Globus pallidus (tissue), 1 donor: ENCODE results near the gene AK1.
A peak's percentile ranks its signal among the peaks of the same experiment; 100 is the strongest.

Experiments used
- DNase-seq: peaks from one replicate; pipeline ENCODE4 v3.0.0-alpha.2; 2015; ENCODE audit warnings: low spot score

The AK1 gene

DNA sequence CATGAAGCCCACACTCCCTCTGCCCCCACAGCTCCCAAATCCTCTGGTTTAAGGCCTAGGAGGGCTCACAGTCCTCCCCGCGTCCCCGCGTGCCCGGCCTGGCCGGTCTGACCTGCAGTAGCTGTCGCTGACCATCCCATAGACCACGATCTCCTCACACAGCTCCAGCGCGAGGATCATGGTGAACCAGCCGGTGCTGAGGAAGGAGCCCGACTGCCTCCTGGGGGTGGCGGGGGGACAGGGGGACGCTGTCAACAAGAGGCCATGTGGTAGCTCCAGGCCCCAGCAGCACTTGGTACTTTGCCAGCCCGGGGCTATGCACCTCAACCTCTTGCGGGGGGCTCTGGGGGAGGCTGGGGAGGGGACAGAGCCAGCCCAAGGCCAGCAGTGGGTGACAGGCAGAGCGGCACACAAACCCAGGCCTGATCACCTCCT, 32.4 kb upstream of the AK1 start:
- DNase-seq = no peak

DNA sequence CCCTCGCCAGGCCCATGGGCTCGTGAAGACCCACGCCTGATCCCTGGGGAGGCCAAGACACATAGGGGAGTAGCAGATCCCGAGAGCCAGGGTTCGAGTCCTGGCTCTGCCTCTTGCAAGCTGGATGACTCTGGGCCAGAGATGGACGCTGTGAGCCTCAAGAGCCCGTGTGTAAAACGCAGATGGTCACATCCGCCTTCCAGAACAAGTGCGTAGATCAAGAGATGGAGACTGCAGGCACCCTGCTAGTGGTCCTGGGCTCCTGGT, 31.1 kb upstream of the AK1 start:
- no peak for DNase-seq

DNA sequence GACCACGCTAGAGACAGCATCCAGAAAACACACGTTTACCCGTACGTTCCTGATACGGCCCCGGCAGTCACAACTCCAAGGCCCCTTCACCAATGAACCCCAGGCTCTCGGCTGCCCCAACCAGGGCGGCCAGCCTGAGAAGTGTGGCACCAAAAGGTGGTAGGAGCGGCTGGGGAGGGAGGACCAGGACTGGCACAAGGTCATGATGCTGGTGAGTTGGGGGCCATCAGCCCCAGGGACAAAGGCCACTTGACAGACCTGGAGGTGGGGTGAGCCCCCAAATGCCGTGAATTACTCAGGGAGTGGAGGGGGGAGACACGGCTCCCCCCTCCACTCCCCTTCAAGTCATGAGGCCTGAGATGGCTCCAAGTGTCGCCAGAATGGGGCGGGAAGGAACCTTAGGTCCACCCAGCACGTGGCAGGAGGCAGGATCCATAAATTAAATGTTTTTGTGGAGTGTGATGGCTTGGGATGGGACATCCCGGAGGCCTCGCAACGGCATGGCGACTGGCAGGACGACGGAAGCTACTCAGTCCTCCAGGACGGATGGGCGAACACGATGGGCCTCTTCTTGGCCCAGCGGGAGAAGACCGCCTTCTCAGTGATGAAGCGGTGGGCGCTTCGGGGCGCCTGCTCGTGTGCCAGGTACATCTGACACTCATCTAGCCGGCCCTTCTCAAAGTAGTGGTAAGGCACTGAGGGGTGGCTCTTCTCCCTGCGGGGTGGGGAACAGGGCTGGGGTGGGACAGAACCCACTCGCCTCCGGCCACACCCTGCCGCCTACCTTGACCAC, 30.6 kb upstream of the AK1 start:
- no peak for DNase-seq

DNA sequence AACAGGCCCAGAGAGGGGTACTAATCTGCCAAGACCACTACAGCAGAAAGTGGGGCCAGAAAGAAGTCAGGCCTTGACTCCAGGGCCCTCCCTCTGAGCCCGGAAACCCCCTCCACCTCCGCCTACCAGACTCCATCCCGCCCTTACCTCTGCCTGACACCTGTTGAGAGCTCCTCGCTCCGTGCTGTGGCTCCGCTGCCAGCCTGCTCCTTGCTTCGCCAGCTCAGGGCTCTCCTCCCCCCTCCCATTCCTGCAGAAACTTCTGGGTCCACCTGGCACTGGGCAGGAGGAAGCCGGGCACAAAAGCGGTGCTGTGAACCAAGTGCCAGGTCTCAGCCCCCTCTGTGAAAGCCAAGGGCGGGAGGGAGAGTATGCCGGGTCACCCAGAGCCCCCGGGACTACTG, 28.3 kb upstream of the AK1 start:
- peak; percentile 65 for DNase-seq

DNA sequence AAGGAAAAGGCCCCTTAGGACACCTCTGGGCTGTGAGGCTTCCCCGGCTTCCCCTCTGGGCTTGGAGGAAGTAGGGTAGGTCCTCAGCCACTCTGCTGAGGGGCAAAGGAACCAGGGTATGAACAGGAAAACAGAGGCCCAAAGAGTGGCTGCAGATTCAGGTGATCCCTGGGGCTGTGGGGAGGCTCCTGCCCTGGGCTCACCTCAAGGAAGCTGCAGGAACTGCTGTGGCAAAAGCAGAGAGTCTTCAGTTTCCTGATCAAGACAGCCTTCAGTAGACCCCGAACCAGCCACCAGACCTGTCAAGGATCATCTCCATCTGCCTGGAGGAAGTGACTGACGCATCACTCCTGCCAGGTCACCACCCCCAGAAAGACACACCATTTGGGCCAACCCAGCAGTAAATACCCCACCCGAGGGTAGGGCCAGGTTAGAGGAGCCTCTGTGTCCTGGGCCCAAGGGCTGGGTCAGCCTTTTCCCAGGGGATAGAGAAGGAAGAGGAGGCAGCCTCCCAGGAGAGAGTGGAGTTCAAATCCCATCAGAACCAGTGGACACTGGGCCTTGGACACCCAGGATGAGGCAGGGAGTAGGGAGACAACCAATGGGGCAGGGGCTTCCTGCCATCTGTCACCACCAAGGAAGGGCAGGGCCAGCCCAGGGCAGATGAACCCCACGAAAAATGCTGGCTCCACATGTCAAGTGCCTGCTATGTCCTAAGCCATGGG, 27.7 kb upstream of the AK1 start:
- no peak for DNase-seq

DNA sequence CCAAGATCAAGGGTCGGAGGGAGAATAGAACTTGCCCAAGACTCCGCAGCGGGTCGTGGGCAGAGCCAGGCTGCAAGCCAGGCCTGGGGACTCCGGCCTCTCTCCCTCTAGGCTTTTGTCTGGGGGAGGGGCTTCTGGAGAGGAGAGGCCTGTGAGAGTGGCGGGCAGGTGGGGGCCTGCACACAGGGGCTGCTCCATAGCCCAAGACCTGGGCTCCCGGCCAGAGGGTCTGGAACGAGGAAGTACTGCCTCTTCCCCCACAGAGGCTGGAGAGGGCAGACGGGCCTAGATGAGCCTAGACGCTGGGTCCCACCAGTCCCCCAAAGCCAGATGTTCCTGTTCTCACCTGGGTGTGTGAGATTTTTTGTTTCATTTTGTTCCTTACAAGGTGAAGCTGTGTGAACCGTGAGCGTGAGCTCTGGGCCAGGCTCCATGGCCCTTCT, 27.1 kb upstream of the AK1 start:
- DNase-seq = no peak

DNA sequence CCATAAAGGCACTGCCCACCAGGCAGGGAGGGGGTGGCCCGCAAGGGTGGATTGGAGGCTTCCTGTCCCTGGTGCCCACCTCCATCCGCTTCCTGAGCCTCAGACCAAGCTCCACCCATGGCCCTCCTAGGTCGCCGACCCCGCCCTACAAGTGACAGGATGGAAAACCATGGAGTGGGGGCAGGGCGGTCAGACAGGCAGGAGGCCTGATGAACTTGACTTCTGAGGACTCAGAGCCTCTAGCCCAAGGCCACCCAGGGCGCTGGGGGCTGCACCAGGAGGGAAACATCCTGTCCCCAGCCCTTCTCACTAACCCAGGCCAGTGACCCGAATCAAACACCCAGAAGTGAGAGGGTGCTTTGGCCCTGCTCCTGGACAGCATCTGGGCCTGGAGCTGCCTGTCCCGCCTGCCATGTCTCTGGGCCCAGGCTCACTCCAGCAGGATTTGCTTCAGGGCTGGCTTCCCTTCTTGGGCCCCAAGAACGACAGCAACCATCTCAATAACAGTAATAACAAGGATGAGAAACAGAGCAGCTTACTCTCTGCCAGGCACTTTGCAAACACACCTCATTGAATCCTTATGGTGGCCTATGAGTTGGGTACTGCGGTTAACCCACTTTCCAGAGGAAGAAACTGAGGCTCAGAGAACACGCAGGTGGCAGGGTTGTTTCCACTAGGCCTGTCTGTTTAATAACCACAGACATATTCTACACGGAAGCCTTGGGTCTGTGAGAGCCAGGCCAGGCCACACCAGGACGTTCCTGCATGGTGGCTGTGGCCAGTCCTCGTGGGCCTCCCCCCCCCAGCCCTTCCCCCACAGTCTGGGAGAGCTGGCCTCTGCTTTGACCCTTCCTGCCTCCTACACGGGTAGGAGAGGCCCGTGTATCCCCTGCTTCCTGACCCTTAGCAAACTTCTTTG, 26.3 kb upstream of the AK1 start:
- no peak for DNase-seq

DNA sequence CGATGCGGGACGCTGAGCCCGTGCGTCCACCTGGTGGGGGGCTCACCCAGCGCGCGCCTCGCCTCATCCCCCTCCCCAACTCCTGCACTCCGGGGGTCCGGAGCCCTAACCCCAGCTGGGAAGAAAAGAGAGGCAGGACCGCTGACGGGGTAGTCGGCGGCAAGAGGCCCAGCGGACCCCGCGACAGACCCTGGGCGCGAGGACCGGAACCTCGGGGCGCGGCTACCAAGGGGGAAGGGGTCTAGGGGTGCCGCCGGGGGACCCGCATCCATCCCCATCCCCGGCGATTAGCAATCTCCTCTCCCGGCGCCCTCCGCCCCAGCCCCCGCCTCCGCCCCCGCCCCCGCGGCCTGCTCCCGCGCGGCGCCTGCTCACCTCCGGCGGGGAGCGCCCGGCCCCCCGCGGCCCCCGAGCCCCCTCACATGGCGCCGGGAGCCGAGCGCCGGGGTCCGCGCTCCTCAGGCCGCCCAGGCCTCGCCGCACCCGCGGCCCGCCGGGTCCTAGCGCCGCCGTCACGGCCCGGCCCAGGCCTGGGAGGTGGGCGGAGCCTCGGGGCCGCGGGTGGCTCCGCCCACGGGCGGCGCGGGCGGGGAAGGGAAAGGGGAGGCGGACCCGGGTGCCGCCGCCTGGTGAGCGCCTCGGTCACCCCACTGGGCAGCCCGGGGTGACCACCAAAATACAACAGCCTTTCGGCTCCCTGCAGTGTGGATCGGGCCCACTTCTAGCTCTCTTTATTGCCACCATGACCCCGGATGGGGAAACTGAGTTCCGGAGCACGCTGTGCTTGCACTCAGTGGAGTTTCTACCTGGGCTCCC, 21.9 kb upstream of the AK1 start, which contains the start of gene ST6GALNAC6:
TSS of gene ST6GALNAC6 (minus strand) at position 476 of the 816 bp plus-strand sequence. CDS start 1,622 bp downstream, outside the sequence.
- peak; percentile 79 for DNase-seq

DNA sequence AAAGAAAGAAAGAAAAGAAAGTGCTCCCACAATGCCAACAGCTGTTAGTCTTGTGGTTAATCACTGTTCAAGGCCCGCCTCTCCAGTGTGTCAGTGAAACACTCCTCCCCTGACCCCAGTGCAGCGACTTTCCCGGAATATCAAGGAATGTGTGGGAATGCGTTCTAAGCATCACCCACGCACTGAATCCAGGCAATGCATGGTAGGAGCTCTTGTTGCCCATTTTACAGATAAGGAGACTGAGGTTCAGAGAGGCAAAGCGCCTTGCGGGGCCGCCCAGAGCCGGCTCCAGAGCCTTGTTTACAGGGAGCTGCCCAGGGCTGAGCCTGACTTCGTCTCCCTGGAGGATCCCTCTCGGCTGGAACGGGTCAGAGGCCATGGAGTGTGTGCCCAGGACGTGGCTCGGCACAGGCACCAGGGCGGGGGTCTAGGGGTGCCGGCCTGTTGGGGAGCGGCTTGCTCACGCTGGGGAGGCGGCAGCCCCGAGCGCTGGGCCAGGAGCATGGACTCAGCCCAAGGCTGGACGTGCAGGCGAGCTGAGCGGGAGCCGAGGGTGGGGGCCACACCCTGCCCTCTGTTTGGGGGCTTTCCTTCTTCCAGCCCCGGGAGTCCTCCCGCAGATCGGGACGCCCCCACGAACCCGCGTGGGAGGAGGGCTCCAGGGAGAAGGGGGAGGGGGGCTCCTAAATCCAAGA, 21.1 kb upstream of the AK1 start:
- DNase-seq = no peak

DNA sequence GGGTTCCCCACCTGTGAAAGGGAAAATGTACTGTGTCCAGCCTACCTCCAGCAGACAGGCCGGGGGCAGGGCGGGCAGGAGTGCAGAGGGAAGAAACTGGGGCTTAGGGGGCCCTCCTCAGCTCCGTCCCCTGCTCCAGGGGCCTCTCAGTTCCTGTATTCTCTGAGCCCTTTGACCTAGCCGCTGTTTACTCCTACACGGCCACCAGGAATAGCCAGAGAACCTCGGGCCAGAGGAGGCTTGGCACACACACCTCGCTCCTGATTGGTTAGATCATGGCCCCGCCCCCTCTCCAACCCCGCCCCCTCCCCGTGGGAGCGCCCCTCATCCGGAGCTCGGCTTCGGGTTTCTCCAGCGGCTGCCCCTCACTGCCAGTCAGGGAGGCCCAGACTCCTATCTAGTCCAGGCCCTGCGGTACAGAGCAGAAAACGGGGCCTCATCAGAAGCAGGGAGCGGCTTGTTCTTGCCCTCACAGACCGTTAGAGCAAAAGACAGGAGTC, 19.8 kb upstream of the AK1 start:
- DNase-seq = peak; percentile 77

DNA sequence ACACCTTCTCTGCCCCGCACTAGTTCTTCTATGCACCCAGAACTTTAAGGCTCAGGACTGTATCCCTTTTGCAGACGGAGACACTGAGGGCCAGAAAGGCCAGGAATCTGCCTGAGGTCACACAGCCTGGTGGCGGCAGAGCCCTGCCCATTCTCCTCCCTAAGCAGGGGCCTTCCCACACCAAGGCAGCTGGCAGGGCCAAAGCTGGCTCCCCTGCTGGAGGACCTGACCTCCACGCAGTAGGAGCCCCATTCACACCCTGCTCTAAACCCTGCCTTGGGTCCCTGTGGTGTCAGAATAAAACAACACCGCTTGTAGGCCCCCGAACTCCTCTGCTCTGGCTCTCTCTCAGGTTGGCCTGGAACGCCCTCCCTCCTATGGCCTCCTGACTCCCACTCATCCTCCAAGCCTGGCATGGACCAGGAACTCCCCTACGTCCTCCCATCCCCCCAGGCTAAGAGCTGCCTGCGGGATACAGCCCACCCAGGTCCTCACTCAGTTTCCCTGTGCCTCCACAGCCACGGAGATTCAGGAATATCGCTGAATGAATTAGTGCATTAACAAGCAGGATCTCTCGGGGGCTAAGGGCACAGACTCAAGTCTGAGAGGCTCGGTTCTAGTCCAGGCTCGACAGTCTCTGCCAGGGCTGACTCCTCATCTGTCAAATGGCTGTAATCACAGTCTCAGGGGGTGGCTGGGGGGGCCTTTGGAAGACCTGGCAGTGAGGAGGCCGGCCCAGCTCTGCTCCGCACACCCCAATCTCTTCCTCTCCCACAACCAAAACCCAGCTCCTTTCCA, 19.1 kb upstream of the AK1 start:
- no peak for DNase-seq

DNA sequence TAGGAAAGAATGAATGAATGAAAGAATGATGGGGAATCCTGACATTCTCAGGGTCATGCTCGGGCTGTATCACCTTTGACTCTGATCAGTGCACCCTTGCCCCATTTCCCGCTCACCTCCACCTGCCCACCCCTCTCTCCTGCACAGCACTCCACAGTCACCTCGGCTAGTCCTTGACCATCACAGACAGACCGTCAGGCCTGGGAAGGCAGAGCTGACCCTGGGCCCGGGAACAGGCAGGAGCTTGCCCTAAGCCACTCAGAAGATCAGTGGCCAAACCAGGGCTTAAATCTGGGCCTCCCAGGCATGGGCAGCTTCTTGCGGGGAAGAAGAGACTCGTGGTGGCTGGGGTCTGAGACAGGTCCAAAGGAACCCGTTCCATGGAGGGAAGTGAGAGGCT, 18.3 kb upstream of the AK1 start:
- DNase-seq = no peak

DNA sequence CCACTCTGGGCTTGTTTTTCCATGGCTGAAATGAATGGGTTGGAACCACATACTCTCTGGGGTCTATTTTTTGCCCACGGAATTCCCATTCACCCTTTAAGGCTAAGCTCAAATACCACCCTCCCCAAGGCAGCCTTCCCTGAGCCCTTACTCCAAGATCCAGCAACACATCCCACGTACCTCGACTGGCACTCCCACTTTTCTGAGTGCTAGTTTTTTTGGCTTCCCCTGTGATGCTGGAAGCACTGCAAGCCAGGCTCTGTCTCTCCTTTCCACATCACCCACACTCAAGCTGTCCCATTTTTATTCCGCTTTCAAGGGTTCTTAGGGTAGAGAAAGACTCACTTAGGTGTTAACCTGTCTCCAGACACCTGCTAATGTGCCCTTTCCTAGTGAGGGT, 15.9 kb upstream of the AK1 start:
- DNase-seq = no peak

DNA sequence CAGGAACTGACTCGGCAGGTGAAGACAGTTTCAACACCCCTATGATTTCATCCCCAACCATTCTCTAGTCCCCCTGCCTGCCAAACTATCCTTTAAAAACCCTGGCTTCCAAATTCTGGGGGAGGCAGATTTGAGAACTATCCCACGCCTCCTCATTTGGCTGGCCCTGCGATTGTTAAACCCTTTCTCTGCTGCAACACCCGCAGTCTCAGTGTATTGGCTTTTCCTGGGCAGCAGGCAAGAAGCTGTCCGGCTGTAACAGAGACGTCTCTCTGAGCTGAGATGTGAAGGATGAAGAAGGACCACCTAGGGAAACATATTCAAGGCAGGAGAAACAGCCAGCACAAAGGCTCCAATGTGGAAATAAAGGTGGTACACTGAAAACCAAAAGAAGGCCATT, 15.4 kb upstream of the AK1 start:
- DNase-seq = no peak

DNA sequence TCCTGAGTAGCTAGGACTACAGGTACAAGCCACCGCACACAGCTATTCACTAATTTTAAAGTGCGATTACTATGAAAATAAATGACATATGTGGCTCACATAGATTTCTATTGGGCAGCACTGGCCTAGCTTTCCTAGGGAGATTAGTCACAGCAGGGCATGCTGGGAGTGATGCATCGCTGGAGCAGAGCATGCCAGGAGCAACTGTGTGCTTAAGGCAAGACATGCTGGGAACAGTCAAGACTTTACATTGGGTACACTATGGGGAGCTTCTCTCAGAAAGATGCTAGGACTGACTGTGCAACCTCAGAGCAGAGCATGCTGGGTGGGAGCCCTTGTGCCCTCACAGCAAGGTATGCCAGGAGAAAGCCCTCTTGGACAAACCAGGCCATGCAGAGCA, 12.6 kb upstream of the AK1 start:
- no peak for DNase-seq

DNA sequence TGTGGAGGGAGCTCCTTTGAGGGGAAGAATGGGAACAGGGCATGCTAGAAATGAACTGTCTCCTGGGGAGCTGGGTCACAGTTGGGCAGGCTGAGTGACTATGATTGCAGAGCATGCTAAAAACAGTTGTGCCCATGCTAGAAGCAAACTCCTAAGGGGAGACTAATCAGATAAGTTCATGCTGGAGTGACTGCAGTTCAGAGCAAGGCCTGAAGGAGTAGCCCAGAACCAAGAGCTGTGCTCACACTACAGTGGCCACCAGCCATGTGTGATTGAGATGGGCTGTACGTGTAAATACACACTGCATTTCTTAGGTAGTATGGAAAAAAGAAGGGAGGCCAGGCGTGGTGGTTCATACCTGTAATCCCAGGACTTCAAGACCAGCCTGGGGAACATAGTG, 10.3 kb upstream of the AK1 start:
- DNase-seq = no peak

DNA sequence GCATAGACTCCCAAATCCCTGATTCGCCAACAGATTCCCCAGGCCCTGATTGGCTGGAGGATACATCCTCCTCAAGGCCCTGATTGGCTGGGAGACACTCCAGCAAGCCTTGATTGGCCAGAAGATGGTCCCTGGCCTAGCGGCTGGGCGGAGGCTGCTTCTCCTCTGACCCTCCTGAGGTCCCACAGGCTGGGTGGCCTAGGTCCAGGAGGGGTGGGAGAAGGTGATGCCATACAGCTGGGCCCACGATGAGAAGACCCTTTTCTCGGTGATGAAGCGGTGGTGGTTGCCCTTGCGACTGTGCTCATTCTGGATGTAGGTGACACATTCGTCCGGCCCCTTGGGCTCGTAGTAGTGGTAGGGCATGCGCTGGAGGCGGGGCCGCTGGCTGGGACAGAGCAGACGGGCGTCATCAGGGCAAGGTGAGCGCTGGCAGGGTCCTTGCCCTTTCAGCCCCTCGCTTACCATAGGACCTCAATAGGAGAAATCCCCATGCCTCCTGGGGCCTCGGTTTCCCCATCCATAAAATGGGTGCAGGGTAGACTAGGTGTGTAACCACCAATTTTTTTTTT, 9.0 kb upstream of the AK1 start:
- no peak for DNase-seq

DNA sequence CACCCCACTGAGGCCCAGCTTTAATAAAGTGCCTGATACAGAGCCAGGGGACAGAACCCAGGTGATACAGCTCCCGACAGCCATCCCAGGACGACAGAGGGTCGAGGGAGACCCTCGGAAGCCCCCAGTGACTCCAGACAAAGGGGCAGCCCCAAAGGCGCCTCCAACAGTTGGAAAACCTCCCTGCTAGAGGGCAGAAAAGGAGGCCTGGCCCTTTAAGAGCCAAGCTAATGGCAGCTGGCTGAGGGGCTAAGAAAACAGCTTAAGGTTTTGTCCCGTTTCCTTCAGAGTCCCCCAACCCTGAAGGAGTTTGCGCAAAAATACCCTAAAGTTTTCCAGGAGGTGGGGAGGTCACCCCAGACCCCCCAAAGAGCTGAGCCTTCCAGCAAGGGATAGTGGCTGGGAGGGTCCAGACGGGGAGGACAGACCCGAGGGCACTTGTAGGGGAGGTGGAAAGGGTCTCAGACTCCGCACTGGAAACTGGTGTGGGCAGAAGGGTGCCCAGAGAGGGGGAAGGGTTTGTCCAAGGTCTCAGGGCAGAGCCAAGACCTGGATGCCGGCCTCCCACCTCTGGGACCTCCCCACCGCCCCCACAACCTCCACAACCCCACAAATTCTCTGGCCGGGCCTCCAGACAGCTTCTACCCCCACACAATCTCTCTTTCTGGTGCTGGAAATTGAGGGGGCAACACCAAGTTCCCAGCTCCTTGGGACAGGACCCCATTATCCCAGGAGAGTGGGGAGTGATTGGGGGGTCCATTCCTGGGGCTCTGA, 8.2 kb upstream of the AK1 start:
- DNase-seq = no peak

DNA sequence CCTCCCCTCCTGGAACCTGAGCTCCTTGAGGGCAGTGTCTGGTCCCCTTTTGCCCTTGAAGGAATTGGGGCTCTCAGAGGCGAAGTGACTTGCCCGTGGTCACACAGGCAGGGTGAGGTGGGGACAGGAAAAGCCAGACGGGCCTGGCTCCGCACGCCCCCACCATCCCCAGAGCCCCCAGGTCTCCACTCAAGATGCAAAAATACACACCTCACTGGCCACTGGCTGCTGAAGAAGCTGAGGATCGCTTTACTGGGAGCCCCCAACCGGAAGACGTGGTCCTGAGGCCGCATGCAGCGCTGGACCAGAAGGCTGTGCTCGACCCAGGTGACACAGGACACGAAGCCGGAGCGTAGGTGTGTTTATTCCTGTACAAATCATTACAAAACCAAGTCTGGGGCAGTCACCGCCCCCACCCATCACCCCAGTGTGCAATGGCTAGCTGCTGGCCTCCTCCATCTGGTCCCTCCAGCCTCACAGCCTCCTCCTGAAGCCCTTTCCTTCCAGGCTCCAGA, 7.6 kb upstream of the AK1 start:
- no peak for DNase-seq
